DOHH2 (cell line): ENCODE data around the gene GPR160.

Experiments used
- EZH2phosphoT487 ChIP-seq: fragments of 200-600 bp; sonication (generic); IDR thresholded peaks from 2 replicates; pipeline ENCODE4 v1.6.1; 2017; ENCODE audit warnings: borderline replicate concordance, mild to moderate bottlenecking, antibody characterized with exemption, low read length, moderate library complexity, mixed read lengths
- TF ChIP-seq, protein P1 (sequence below): fragments of 200-600 bp; sonication (generic); IDR thresholded peaks from one replicate; pipeline ENCODE4 v1.5.1; 2014; ENCODE audit warnings: antibody characterized with exemption, mild to moderate bottlenecking, low read depth, low read length; ENCODE audit not compliant: poor library complexity, severe bottlenecking

DNA sequence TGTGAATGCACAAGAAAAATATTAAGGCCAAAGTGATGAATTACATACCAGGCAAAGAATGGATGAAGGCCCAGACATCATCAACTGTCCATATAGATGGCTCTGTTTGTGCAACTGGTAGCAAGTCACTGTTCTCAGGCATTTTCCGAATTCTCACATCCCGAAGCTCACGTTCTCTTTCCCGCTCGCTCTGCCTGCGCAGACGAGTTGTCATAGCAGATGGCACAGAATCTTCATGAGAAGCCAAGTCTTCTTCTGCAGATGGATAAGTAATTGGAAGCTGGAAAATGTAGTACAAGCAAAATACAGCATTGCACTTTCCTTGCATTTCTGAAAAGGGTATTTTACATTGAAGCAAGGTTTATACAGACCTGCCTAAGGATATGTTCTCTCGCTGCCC lies 64.6 kb downstream of the GPR160 start:
- TF ChIP-seq, protein P1, sequence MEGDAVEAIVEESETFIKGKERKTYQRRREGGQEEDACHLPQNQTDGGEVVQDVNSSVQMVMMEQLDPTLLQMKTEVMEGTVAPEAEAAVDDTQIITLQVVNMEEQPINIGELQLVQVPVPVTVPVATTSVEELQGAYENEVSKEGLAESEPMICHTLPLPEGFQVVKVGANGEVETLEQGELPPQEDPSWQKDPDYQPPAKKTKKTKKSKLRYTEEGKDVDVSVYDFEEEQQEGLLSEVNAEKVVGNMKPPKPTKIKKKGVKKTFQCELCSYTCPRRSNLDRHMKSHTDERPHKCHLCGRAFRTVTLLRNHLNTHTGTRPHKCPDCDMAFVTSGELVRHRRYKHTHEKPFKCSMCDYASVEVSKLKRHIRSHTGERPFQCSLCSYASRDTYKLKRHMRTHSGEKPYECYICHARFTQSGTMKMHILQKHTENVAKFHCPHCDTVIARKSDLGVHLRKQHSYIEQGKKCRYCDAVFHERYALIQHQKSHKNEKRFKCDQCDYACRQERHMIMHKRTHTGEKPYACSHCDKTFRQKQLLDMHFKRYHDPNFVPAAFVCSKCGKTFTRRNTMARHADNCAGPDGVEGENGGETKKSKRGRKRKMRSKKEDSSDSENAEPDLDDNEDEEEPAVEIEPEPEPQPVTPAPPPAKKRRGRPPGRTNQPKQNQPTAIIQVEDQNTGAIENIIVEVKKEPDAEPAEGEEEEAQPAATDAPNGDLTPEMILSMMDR = no peak
- TF ChIP-seq EZH2phosphoT487 = no peak
